GM12874 (cell line): ENCODE measurements around the gene FXR2.

Experiments used
- TF ChIP-seq, protein P1 (sequence below): IDR thresholded peaks from 2 replicates; pipeline ENCODE4 v1.5.1; 2011; ENCODE audit warnings: low read depth, mild to moderate bottlenecking, control low read depth, low read length, moderate library complexity; ENCODE audit not compliant: insufficient read depth

The FXR2 gene

DNA sequence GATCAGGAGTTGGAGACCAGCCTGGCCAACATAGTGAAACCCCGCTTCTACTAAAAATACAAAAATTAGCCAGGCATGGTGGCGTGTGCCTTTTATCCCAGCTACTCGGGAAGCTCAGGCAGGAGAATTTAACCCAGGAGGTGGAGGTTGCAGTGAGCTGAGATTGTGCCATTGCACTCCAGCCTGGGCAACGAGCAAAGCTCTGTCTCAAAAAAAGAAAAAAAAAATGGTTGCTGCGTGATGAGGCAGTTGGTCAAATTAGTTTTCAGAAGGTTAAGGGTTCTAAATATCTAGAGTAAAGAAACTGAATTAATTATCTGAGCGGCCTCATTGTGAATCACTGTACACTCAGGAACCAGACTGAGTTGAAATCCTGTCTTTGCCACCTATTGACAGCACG, 38.7 kb downstream of the FXR2 start:
- TF ChIP-seq, protein P1, sequence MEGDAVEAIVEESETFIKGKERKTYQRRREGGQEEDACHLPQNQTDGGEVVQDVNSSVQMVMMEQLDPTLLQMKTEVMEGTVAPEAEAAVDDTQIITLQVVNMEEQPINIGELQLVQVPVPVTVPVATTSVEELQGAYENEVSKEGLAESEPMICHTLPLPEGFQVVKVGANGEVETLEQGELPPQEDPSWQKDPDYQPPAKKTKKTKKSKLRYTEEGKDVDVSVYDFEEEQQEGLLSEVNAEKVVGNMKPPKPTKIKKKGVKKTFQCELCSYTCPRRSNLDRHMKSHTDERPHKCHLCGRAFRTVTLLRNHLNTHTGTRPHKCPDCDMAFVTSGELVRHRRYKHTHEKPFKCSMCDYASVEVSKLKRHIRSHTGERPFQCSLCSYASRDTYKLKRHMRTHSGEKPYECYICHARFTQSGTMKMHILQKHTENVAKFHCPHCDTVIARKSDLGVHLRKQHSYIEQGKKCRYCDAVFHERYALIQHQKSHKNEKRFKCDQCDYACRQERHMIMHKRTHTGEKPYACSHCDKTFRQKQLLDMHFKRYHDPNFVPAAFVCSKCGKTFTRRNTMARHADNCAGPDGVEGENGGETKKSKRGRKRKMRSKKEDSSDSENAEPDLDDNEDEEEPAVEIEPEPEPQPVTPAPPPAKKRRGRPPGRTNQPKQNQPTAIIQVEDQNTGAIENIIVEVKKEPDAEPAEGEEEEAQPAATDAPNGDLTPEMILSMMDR, result no peak

DNA sequence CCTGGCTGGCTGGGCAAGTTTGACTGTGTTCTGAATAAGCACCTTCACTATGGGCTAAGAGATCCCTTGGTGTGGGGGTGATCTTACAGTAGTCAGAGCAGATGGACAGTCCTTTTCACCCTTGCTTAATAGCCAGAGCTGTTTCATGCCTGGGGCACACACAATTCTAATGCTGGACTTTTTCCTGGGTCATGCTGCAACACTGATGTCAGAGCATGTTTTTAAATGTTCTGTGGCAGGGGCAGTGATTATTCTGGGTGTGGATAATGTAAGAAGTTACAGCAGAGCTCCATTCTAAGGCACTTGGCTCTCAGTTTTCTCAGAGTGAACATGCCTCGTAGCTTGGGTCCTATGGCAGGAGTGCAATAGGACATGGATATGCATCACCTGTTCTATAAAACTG, 39.2 kb downstream of the FXR2 start:
- TF ChIP-seq, protein P1, result no peak

DNA sequence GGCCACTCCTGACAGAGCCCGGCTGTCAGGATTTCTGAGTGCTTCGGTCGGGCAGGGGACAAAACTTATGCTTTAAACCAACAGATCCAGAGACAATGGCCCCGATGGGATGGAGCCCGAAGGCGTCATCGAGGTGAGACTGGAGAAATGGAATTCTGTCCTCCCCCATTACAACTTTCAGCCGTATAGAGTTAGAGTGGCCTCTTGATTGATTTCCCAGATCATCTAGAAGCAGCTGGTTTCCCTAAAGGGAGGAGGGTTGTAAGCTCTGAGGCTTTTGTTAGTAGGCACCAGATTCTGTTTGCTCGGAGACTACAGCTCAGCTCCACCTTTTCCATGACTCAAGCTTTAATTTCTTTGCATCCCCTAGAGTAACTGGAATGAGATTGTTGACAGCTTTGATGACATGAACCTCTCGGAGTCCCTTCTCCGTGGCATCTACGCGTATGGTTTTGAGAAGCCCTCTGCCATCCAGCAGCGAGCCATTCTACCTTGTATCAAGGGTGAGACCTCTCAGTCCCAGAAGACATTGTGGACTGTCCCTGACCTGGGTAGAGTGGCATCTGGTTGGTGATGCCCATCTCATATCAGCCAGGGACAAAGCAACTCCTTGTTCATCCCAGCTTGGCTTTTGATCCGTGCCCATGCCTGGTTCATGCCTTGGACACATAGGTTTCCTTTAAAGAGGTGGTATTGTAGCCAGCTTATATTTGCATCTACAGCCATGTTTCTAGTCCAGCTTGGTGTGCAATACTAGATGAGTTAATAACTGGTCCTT, 40.3 kb downstream of the FXR2 start:
- TF ChIP-seq, protein P1, result no peak

DNA sequence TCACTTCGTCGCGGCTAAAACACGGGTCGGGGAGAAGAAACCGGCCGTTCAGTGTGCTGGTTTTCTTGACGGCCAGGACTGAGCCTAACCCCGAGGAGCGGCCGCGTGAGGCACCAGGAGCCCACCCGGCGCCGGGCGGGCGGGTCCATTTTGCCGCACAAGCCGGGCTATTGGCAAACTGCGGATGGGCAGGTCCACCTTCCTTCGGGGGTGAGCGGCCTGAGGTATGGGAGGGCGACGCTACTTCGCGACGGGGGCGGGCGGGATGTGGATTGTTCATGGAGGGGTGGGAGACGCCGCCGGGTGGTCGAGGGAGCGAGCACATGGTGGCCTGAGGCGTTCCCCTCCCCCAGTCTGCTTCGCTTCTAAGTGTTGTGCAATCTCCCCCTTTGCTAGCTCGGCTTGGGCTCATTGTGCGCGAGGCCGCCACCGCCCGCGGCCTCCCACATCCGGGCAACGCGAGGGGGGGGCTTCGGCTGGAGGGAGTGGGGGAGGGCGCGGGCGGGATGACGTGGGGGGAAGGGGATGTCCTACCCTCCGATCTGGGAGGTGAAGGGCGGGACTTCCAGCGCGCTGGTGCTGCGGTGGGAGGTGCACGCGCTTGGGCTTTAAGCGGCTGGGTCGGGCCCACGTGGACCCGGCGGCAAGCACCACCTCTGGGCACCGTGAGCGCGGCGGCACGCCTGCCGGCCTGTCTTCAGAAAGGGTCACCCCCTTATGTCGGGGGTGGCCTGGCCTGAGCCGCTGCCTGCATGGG, 41.2 kb downstream of the FXR2 start:
- TF ChIP-seq, protein P1, result no peak

DNA sequence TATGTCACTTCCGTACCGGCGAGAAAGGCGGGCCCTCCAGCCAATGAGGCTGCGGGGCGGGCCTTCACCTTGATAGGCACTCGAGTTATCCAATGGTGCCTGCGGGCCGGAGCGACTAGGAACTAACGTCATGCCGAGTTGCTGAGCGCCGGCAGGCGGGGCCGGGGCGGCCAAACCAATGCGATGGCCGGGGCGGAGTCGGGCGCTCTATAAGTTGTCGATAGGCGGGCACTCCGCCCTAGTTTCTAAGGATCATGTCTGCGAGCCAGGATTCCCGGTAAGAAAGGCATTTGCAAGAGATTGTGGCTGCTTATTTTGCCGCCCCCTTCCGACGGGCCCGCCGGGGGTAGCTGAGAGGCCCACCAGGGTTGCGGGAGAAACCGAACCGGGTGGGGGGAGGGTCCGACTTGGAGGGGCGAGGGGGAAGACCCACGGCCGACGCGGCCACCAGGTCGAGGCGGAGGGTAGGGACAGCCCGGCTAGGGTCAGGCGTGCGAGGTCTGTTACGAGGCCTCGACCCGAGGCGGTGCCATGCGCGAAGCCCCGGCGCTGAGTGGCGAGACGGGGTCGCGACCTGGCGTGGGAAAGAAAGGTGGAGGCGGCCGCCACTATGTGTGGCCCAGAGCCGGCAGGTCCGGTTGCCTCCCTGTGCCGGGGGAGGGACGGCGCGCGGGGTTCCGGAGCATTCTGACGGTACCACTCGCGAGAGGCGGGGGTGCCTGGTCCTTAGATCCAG, 41.9 kb downstream of the FXR2 start:
- TF ChIP-seq, protein P1, result no peak

DNA sequence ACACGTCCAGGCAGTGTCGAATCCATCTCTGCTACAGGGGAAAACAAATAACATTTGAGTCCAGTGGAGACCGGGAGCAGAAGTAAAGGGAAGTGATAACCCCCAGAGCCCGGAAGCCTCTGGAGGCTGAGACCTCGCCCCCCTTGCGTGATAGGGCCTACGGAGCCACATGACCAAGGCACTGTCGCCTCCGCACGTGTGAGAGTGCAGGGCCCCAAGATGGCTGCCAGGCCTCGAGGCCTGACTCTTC, 42.4 kb downstream of the FXR2 start:
- TF ChIP-seq, protein P1, result no peak

DNA sequence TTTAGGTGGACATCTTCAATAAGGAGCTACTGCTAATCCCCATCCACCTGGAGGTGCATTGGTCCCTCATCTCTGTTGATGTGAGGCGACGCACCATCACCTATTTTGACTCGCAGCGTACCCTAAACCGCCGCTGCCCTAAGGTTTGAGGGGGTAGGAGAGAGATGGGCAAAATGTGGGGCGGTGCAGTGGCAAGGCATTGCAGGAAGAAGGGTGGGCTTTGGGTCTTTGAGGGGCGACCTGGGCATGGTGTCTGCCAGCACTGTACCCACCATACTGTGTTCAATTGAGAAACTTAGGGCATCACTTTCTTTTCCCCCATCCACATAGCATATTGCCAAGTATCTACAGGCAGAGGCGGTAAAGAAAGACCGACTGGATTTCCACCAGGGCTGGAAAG, 44.3 kb downstream of the FXR2 start:
- TF ChIP-seq, protein P1, result no peak
